CD4-positive, alpha-beta T cell (primary cell): ENCODE data around the gene RNF186. TPM values are rescaled to one million over a fixed set of nuclear protein-coding genes. Genes with fewer than 3 reads are reported as not detected.
"Not testable (repeated sequence)": the region's sequence is repeated elsewhere in the genome, so short reads cannot be mapped to it uniquely, and the experiment has no call there.

Source experiments
- ATAC-seq: fragments of 200-7000 bp; cut with Tn5 transposase; one replicate; pipeline ENCODE4 v1.10.0; 2022; ENCODE audit warnings: mild to moderate bottlenecking; ENCODE audit not compliant: poor library complexity
- CTCF ChIA-PET: fragments of 350-600 bp; sonication (Branson Sonifier 250); formaldehyde crosslinking; loops from one replicate; lab custom pipeline; 2021; ENCODE audit warnings: antibody characterized with exemption, inconsistent platforms; lab: Charles Lee
- POLR2A ChIA-PET: fragments of 350-600 bp; sonication (Branson Sonifier 250); formaldehyde crosslinking; loops from one replicate; lab custom pipeline; 2021; ENCODE audit warnings: antibody characterized with exemption, inconsistent platforms; lab: Charles Lee
- DNase-seq, 14 experiments: peaks; one replicate each; pipeline ENCODE4 v3.0.0-alpha.2; 2013 to 2020; ENCODE audit warnings: mixed read lengths in 2 of 14
- H3K27ac ChIP-seq, 2 donors: one replicate each; pipeline versions ENCODE4 v1.5.1 to v1.7.0; 2013; ENCODE audit warnings: low read length in 2 of 2, low read depth in 1 of 2, mild to moderate bottlenecking in 1 of 2
- H3K27me3 ChIP-seq, 2 experiments: 1 replicate in 1 of 2; 2 replicates in 1 of 2; pipeline versions ENCODE4 v1.6.1 to v1.7.0; 2013; ENCODE audit warnings: low read length in 2 of 2, control low read depth in 1 of 2, mild to moderate bottlenecking in 1 of 2, moderate library complexity in 1 of 2; ENCODE audit not compliant: insufficient read depth in 2 of 2, control insufficient read depth in 1 of 2
- H3K36me3 ChIP-seq: one replicate; pipeline ENCODE4 v1.6.1; 2013; ENCODE audit warnings: low read length, control low read depth; ENCODE audit not compliant: insufficient read depth
- H3K4me1 ChIP-seq: one replicate; pipeline ENCODE4 v1.6.1; 2013; ENCODE audit warnings: low read length, control low read depth; ENCODE audit not compliant: insufficient read depth
- H3K4me3 ChIP-seq: one replicate; pipeline ENCODE4 v1.5.1; 2013; ENCODE audit warnings: mild to moderate bottlenecking, low read length, moderate library complexity
- H3K9me3 ChIP-seq, 2 experiments: 1 replicate in 1 of 2; 2 replicates in 1 of 2; pipeline versions ENCODE4 v1.6.1 to v1.7.0; 2013; ENCODE audit warnings: low read length in 2 of 2, mild to moderate bottlenecking in 2 of 2, control low read depth in 1 of 2, moderate library complexity in 1 of 2; ENCODE audit not compliant: control insufficient read depth in 1 of 2, insufficient read depth in 1 of 2
- H3K27ac Mint-ChIP-seq: one replicate; pipeline ENCODE4 v1.8.0; 2020; ENCODE audit warnings: mixed read lengths
- H3K27me3 Mint-ChIP-seq: one replicate; pipeline ENCODE4 v1.8.0; 2021; ENCODE audit warnings: mixed read lengths
- H3K36me3 Mint-ChIP-seq: one replicate; pipeline ENCODE4 v1.8.0; 2021; ENCODE audit warnings: low read depth, mixed read lengths
- H3K4me1 Mint-ChIP-seq: one replicate; pipeline ENCODE4 v1.8.0; 2021; ENCODE audit warnings: low read depth, mixed read lengths
- H3K4me3 Mint-ChIP-seq: one replicate; pipeline ENCODE4 v1.8.0; 2020; ENCODE audit warnings: mild to moderate bottlenecking, mixed read lengths
- H3K9me3 Mint-ChIP-seq: one replicate; pipeline ENCODE4 v1.8.0; 2020; ENCODE audit warnings: mixed read lengths
- CTCF ChIP-seq: fragments of 200-600 bp; IDR thresholded peaks from one replicate; pipeline ENCODE4 v1.8.0; 2022; ENCODE audit warnings: antibody characterized with exemption, mild to moderate bottlenecking
- intact Hi-C, 2 experiments: fragments of 100-400 bp; cut with DNase I in 1 of 2; cut with micrococcal nuclease in 1 of 2; formaldehyde crosslinking; loops; one replicate each; pipeline versions ENCODE4 v1.15.1 to v1.9.0; 2023 to 2025; cut with DNase I, micrococcal nuclease
- total RNA-seq, 174 experiments: library from RNA in 2 of 174; stranded (reverse) in 2 of 174; gene quantifications; one replicate each; pipeline ENCODE4 v1.2.3 and lab custom pipeline; 2021 to 2026

Gene RNF186
- total RNA-seq, 2 experiments from 2014 or later: not detected

- Histone ChIP-seq H3K9me3 (no peaks in the 10 kb centered on the region), H3K4me3 (no peak overlapping the region), H3K27ac (no peak overlapping the region), H3K27me3 (no peaks in the 10 kb centered on the region), H3K4me1 (no peaks in the 10 kb centered on the region), H3K36me3 (no peaks in the 10 kb centered on the region)
- intact Hi-C loops: no loop called here
- Mint-ChIP-seq H3K27ac (no peak overlapping the region), H3K36me3 (no peaks in the 10 kb centered on the region), H3K9me3 (no peaks in the 10 kb centered on the region), H3K4me1 (no peaks in the 10 kb centered on the region), H3K27me3 (peaks cover 10% of the 10 kb centered on the region), H3K4me3 (no peak overlapping the region)
- CTCF ChIA-PET: no interaction called here
- POLR2A ChIA-PET: no interaction called here
- DNase-seq (no peak), ATAC-seq (no peak)
- TF ChIP-seq CTCF: no peak
Observed at GRCh38 chr1:19852036-19852435, 37.0 kb upstream of the RNF186 start.

GRCh38 chr1:19850214-19850613 is 35.1 kb upstream of the RNF186 start:
- Mint-ChIP-seq H3K4me3 (no peak overlapping the region), H3K27me3 (peaks cover 12% of the 10 kb centered on the region), H3K27ac (no peak overlapping the region), H3K4me1 (no peaks in the 10 kb centered on the region), H3K36me3 (no peaks in the 10 kb centered on the region), H3K9me3 (no peaks in the 10 kb centered on the region)
- no peak overlapping the region for H3K4me3 ChIP-seq
- TF ChIP-seq CTCF: no peak
- ChIA-PET CTCF (no interaction called here), POLR2A (no interaction called here)
- no peak for DNase-seq
- ATAC-seq: no peak
- intact Hi-C loops: no loop called here
- H3K27ac ChIP-seq: no peak overlapping the region
- H3K36me3 ChIP-seq: no peaks in the 10 kb centered on the region
- no peaks in the 10 kb centered on the region for H3K9me3 ChIP-seq
- peaks cover 3 to 9% of the 10 kb centered on the region in 2 experiments for H3K27me3 ChIP-seq
- H3K4me1 ChIP-seq: no peaks in the 10 kb centered on the region

- CTCF ChIA-PET: interaction anchor here (0.6 to 0.8 kb wide), 2 partner anchors 9 to 37 kb away, joined by 3 read pairs; no protein-coding TSS in a partner anchor
- intact Hi-C loops, POLR2A ChIA-PET, H3K4me1 ChIP-seq, H3K9me3 Mint-ChIP-seq, H3K4me3 Mint-ChIP-seq, H3K27ac Mint-ChIP-seq, ATAC-seq, H3K9me3 ChIP-seq, H3K27me3 ChIP-seq, DNase-seq, H3K27ac ChIP-seq, H3K36me3 ChIP-seq, H3K4me1 Mint-ChIP-seq, H3K36me3 Mint-ChIP-seq, H3K4me3 ChIP-seq: not testable (repeated sequence)
- H3K27me3 Mint-ChIP-seq: peaks cover 20% of the 10 kb centered on the region
Observed at GRCh38 chr1:19849307-19849706, 34.2 kb upstream of the RNF186 start.

- POLR2A ChIA-PET: not testable (repeated sequence)
Observed at GRCh38 chr1:19847334-19847733, 32.3 kb upstream of the RNF186 start.

More at GRCh38 chr1:19847334-19847733, 32.3 kb upstream of the RNF186 start:
- ATAC-seq, H3K36me3 ChIP-seq, H3K27ac Mint-ChIP-seq, H3K36me3 Mint-ChIP-seq, H3K4me3 Mint-ChIP-seq, CTCF ChIA-PET, H3K4me3 ChIP-seq, H3K27me3 ChIP-seq, H3K4me1 Mint-ChIP-seq, intact Hi-C loops, H3K9me3 ChIP-seq, H3K4me1 ChIP-seq, DNase-seq, H3K9me3 Mint-ChIP-seq, H3K27ac ChIP-seq: not testable (repeated sequence)
- peaks cover 26% of the 10 kb centered on the region for H3K27me3 Mint-ChIP-seq
